ENCODE measurements around the gene KDM4D.
"Not testable (repeated sequence)": the region's sequence is repeated elsewhere in the genome, so short reads cannot be mapped to it uniquely, and the experiment has no call there.

The KDM4D gene

DNA sequence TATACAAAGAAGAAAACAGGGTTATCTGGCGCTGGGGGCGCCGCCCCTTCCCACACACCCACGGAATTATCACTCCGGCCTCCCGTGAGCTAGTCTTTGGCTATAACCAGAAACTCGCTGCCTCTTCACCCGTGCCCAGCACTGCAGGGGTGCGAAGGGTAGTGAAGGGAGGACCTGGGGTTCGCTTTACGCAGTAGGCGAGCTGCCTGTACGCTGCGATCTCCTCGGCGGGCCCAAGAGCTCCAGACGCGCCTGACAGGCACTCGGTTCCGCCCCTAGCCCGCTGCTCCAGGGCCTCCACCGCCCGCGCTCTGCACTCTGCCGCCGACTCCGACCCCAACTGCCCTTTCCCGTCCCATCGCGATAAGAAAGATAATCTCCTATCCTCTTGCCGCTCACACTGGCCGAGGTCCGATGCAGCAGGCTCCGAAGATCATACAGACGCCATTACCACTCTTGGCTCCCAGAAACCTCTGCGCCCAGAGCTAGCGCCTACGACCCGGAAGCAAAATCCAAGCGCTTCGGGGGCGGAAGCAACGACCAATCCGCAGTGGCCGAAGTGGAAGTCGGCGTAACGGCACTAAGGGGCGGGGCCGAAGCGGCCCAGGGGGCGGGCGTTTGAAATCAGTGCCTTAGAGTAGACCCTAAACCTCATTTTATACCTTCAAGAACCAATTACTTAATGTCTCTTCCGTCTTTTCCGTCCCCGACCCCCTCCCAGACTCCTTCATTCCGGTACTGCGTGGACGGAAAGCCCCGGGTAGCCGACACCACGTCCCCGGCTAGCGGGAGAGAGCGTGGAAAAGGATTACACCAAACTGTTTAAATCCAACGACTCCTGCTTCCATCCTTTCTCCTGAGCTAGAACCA, at the start of gene KDM4D, which contains the start of gene CWC15:
Gene KDM4D (plus strand): TSS at position 611 of the 870 bp plus-strand sequence. CDS start 23,664 bp downstream, outside the sequence.
Gene CWC15 (minus strand): TSS at position 458 of the 870 bp plus-strand sequence. CDS start 1,371 bp downstream, outside the sequence.
- peak; percentile 86 to 91 for DNase-seq

GRCh38 chr11:94924171-94924572, 49.3 kb upstream of the KDM4D start:
- no peak for DNase-seq

GRCh38 chr11:94924612-94925011, 48.9 kb upstream of the KDM4D start:
- no peak for DNase-seq

DNA sequence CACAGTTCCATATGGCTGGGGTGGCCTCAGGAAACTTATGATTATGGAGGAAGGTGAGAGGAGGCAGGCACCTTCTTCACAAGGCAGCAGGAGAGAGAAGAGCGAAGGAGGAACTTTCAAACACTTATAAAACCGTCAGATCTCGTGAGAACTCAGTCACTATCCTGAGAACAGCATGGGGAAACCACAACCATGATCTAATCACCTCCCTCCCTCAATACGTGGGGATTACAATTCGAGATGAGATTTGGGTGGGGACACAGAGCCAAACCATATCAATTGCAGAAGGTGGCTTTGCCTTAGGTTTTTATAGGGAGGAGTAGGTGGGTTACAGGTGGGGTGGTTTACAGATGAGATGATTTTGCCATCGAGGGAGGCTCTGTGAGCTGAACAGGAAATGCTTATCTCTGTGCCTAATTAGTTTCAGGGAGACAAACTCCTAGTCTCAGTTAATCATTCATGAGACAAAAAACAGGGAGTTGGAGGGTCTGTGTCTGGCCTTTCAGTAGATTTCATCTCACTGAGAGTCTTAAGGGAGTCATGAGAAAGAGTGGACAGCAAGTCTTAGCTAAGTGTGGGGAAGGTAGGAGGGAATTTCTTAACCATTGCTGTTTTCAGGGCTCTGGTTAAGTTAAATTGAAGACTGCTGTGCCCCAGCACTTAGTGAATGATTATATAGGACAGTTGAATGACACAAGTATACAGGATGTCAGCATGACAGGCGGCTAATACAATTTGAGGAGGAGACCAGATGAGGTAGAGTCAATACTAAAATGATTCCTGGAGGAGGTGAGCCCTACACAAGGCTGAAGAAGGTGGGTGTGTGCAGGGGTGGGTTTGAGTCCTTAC, 47.9 kb upstream of the KDM4D start:
- no peak for DNase-seq

DNA sequence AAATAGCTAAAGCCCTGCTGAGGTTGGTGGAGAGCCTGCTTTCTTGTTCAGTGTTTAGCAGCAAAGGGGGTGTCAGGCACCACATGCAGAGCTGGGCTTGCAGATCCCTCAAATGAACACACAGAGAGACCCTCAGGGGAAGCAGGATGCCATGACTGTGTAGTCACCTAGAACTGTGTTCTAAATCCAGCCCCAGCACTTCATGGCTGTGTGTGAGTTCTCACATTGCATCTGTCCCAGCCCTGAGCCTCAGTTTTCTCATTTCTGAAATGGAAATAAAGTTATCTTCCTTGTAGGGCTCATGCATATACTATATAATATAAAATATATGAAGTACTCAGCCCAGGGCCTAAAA, 47.3 kb upstream of the KDM4D start:
- DNase-seq: no peak

DNA sequence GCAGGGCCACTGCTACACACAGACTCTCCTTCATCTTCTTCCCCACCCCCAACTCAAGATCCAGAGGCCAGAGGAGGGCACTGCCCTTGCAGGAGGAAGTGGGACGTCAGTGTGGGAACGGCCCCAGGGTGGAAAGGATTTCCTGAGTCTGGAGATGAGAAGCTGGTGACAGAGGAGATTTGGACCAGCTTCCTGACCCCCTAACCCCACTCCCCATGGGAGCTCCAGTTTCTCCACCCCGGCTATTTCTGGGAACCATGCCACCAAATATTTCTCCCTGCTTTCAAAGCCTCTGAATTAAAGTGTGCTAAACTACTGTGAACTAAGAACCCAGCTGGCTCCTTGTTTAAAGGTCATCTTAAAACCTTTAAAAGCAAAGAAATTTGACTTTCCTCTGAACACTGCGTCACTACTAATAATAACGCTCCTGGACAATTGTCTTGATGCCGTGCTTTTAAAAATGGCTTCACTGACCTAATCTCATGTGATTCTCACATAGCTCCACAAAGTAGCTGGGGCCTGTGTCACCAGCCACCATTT, 46.7 kb upstream of the KDM4D start:
- no peak for DNase-seq

DNA sequence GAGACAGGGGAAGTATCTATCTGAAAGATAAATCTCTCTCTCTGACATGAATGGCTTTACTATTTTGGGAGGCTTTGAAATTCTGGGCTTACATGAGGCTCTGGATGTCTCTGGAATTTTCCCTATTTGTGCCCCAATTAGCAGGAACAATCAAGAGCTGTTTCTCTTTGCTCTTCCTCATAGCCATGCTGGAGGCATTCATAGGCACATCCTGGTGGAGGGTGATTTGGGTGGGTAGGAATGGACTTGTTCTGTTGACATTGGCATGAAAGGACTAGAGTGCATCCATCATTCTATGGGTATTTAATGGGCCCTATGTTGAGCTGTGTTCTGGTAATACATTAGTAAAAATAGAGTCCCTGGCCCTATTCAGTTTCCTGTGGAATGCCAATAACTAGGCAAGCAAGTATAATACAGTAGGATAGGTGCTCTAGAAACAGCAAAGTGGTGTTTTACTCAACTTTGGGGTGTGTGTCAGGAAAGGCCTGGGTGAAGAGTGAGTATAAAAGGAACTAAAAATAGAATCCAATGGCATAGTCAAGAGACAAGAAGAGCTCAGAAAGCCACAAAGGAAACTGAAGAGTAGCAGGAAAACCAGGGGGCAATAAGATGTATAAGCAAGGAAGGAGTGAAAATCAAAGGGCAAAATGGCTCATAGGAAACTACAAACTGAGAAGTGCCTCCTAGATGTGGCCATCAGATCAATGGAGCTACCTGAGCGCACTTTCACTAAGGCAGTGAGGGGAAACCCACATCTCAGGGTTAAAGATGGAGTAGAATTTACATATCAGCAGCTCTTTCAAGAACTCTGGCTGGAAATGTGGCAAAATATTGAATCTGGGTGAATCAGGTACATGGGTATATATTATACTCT, 45.2 kb upstream of the KDM4D start:
- DNase-seq: no peak

GRCh38 chr11:94932072-94932471, 41.4 kb upstream of the KDM4D start:
- not testable (repeated sequence) for DNase-seq

DNA sequence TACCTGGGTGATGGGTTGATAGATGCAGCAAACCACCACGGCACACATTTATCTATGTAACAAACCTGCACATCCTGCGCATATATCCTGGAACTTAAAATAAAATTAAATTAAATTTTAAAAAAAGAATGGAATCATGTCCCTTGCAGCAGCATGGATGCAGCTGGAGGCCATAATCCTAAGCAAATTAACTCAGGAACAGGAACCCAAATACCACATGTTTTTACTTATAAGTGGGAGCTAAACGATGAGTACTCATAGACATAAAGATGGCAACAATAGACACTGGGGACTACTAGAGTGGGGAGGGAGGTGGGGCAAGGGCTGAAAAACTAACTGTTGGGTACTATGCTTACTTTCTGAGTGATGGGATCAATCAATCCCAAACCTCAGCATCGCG, 41.0 kb upstream of the KDM4D start:
- no peak for DNase-seq

GRCh38 chr11:94933223-94934130, 40.0 kb upstream of the KDM4D start:
- DNase-seq: no peak

- no peak for DNase-seq
These were observed 39.1 kb upstream of the KDM4D start for GRCh38 chr11:94934362-94934761.

GRCh38 chr11:94934846-94935245, 38.7 kb upstream of the KDM4D start:
- no peak for DNase-seq

GRCh38 chr11:94938095-94939055, 35.1 kb upstream of the KDM4D start:
- DNase-seq: no peak

- DNase-seq: no peak
These were observed 34.2 kb upstream of the KDM4D start for GRCh38 chr11:94939346-94939745.

GRCh38 chr11:94941131-94941530, 32.4 kb upstream of the KDM4D start:
- no peak for DNase-seq

- no peak for DNase-seq
These were observed 26.7 kb upstream of the KDM4D start for GRCh38 chr11:94946812-94947211.

- DNase-seq: peak; percentile 47 to 52
These were observed 25.4 kb upstream of the KDM4D start for GRCh38 chr11:94948070-94948617.

- DNase-seq: no peak
These were observed 18.8 kb upstream of the KDM4D start for GRCh38 chr11:94954753-94955152.

DNA sequence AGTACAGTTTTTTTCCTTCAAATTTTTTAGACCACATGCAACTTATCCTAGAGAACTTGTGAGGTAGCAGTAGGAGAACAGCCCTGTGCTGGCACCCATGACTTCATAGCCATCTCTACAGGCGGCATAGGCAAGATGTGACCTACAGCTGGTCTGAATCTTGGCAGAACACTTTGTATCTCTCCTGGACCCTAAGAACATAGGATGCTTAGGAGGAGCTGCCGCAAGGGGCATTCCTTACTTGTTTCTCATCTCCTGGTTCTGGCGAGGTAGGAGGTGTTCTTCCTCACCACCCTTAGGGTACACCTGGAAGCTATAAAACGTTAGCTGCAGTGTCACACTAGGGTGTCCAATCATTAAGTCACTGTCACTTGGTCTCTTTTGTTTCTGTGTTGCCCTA, 16.5 kb upstream of the KDM4D start:
- DNase-seq: no peak
